Measurements from ENCODE around the gene PLPPR1.

DNA sequence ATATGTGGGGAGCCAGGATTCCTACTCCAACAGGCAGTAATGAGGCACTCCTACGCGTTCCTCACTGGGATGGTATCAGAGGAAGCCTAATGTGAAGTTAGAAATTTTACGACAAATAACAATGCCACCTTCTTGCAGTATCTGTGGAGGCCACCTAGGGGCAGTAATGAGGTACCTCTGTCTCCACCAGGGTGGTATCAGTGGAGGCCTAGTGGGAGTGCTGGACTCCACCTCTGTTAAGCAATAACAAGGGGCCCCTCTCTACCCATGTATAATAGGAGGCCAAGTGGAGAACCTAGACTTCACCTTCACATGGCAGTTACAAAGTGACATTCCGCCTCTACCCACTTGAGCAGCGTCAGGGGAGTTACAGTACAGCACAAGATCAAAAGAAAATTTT lies 147.9 kb downstream of the PLPPR1 start:
- TF ChIP-seq POLR2AphosphoS5 (IDR thresholded peaks at IDR 0.05) = no peak
- no peak for TF ChIP-seq SMC3 (conservative IDR thresholded peaks at IDR 0.05; ENCODE audit: poor library complexity)
- TF ChIP-seq CTCF (IDR thresholded peaks at IDR 0.05; ENCODE audit: poor library complexity, severe bottlenecking) = no peak
- TF ChIP-seq TAF1 (IDR thresholded peaks at IDR 0.05; ENCODE audit: low read depth) = no peak
- TF ChIP-seq EP300 (conservative IDR thresholded peaks at IDR 0.05; ENCODE audit: poor library complexity, severe bottlenecking) = no peak

All from neural cell (in vitro differentiated cells).